ENCODE measurements around the gene GPR4. TPM values are rescaled to one million over a fixed set of nuclear protein-coding genes. Genes with fewer than 3 reads are reported as not detected.

GPR4 gene
- total and polyA plus RNA-seq, 2 of the 4 experiments (the other 2 are of a cell fraction) = 0.02 TPM; not detected in 1

DNA sequence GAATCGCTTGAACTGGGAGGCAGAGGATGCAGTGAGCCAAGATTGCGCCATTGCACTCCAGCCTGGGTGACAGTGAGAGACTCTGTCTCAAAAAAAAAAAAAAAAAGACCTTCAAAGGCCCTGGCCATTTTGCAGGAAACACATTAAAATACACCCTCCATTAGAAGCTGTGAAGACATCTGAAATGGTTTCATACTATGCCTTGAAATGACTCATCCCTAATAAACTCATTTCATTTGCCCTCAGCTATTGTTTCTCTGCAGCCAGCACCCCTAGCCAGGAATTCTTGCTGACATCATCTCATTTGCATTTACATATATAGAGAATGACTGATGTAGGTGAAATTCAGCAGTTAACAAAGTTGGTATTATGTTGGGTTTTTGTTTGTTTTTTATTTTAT, 28.5 kb upstream of the GPR4 start:
- Histone ChIP-seq H2BK120ac (ENCODE audit: low read depth, low read length) (no peak overlapping the region), H3K9ac (ENCODE audit: low read depth, low read length) (no peak overlapping the region), H2BK20ac (ENCODE audit: low read depth, low read length) (no peak overlapping the region), H3K27ac (ENCODE audit: insufficient read depth, low read length) (no peak overlapping the region), H4K91ac (ENCODE audit: insufficient read depth, low read depth, low read length) (no peak overlapping the region), H3K4me2 (ENCODE audit: low read depth, low read length) (no peak overlapping the region), H3K79me1 (ENCODE audit: low read depth in 1 of 2, low read length in 2 of 2) (peaks cover 8 to 20% of the 10 kb centered on the region in 2 experiments; a peak in 3 of 4 replicates), H3K36me3 (ENCODE audit: control insufficient read depth, insufficient read depth, low read length) (peaks cover 24% of the 10 kb centered on the region), H3K56ac (ENCODE audit: extremely low read depth, insufficient read depth, low read length) (no peak overlapping the region), H3K14ac (replicated peaks; ENCODE audit: low read depth, low read length) (no peak overlapping the region), H2BK5ac (ENCODE audit: low read depth, low read length, poor library complexity, severe bottlenecking) (peak overlapping the region; percentile 20), H3K9me3 (ENCODE audit: control insufficient read depth, insufficient read depth, low read length) (no peaks in the 10 kb centered on the region), H3K23ac (ENCODE audit: low read depth, low read length) (no peak overlapping the region), H2BK15ac (ENCODE audit: low read depth, low read length) (no peak overlapping the region), H3K27me3 (ENCODE audit: control insufficient read depth, insufficient read depth, low read length) (no peaks in the 10 kb centered on the region), H4K20me1 (ENCODE audit: insufficient read depth, low read length) (no peaks in the 10 kb centered on the region), H4K8ac (ENCODE audit: low read depth in 2 of 2, low read length in 2 of 2) (no peak overlapping the region), H2AFZ (replicated peaks; ENCODE audit: low read length, poor library complexity) (no peak overlapping the region), H2AK9ac (replicated peaks; ENCODE audit: low read depth, low read length, poor library complexity) (no peak overlapping the region), H3K4me1 (ENCODE audit: control insufficient read depth, insufficient read depth, low read length) (peaks cover 14% of the 10 kb centered on the region), H3K9me1 (ENCODE audit: insufficient read depth, low read length) (peaks cover 15% of the 10 kb centered on the region), H2AK5ac (ENCODE audit: low read depth, low read length) (no peak overlapping the region), H3K4me3 (ENCODE audit: insufficient read depth, low read depth, low read length) (no peak overlapping the region), H3K4ac (ENCODE audit: low read depth, low read length) (no peak overlapping the region), H3K18ac (ENCODE audit: low read depth, low read length) (no peak overlapping the region), H4K5ac (ENCODE audit: low read depth, low read length) (no peak overlapping the region)
- CTCF ChIA-PET = interaction anchor here (0.9 to 1.3 kb wide), 3 partner anchors 9 to 13 kb away, joined by 3 to 4 read pairs (median 3); partner anchors contain the start of gene EML2
- ATAC-seq (ENCODE audit: low read depth) (peak; percentile 73), DNase-seq (peak; percentile 96)
- POLR2A ChIA-PET (ENCODE audit: unreplicated experiment) = interaction anchor here (0.5 to 0.7 kb wide), 2 partner anchors 62 to 206 kb away, joined by 6 to 8 read pairs; partner anchors contain the start of gene QPCTL
- TF ChIP-seq MAZ (IDR thresholded peaks at IDR 0.05; ENCODE audit: borderline replicate concordance, low read depth, low read length) (no peak), CHD1 (IDR thresholded peaks at IDR 0.05; ENCODE audit: low read depth, low read length) (no peak), SMC3 (IDR thresholded peaks at IDR 0.05; ENCODE audit: low read depth, low read length) (no peak), RFX5 (IDR thresholded peaks at IDR 0.05; ENCODE audit: low read depth, low read length) (no peak), POLR2A (IDR thresholded peaks at IDR 0.05; ENCODE audit: low read depth, low read length) (no peak), BHLHE40 (IDR thresholded peaks at IDR 0.05; ENCODE audit: low read depth, low read length) (peak; percentile 50; the same call in 1 of the 2 replicates), MAFK (IDR thresholded peaks at IDR 0.05; ENCODE audit: low read depth, low read length) (peak; percentile 98), MXI1 (IDR thresholded peaks at IDR 0.05; ENCODE audit: borderline replicate concordance, low read depth, low read length) (no peak), RAD21 (IDR thresholded peaks at IDR 0.05; ENCODE audit: low read length) (no peak), CEBPB (IDR thresholded peaks at IDR 0.05; ENCODE audit: low read depth, low read length) (no peak), RCOR1 (IDR thresholded peaks at IDR 0.05; ENCODE audit: insufficient replicate concordance, low read length) (no peak), FOS (IDR thresholded peaks at IDR 0.05; ENCODE audit: low read depth, low read length) (peak; percentile 80), NFE2L2 (IDR thresholded peaks at IDR 0.05; ENCODE audit: low read depth, low read length) (no peak)
- TF ChIP-seq, protein P1, sequence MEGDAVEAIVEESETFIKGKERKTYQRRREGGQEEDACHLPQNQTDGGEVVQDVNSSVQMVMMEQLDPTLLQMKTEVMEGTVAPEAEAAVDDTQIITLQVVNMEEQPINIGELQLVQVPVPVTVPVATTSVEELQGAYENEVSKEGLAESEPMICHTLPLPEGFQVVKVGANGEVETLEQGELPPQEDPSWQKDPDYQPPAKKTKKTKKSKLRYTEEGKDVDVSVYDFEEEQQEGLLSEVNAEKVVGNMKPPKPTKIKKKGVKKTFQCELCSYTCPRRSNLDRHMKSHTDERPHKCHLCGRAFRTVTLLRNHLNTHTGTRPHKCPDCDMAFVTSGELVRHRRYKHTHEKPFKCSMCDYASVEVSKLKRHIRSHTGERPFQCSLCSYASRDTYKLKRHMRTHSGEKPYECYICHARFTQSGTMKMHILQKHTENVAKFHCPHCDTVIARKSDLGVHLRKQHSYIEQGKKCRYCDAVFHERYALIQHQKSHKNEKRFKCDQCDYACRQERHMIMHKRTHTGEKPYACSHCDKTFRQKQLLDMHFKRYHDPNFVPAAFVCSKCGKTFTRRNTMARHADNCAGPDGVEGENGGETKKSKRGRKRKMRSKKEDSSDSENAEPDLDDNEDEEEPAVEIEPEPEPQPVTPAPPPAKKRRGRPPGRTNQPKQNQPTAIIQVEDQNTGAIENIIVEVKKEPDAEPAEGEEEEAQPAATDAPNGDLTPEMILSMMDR (conservative IDR thresholded peaks at IDR 0.05; ENCODE audit: low read depth, low read length) = no peak
- TF ChIP-seq, protein P2, sequence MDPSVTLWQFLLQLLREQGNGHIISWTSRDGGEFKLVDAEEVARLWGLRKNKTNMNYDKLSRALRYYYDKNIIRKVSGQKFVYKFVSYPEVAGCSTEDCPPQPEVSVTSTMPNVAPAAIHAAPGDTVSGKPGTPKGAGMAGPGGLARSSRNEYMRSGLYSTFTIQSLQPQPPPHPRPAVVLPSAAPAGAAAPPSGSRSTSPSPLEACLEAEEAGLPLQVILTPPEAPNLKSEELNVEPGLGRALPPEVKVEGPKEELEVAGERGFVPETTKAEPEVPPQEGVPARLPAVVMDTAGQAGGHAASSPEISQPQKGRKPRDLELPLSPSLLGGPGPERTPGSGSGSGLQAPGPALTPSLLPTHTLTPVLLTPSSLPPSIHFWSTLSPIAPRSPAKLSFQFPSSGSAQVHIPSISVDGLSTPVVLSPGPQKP (IDR thresholded peaks at IDR 0.05; ENCODE audit: borderline replicate concordance, low read depth, low read length) = no peak
- TF ChIP-seq, protein P3, sequence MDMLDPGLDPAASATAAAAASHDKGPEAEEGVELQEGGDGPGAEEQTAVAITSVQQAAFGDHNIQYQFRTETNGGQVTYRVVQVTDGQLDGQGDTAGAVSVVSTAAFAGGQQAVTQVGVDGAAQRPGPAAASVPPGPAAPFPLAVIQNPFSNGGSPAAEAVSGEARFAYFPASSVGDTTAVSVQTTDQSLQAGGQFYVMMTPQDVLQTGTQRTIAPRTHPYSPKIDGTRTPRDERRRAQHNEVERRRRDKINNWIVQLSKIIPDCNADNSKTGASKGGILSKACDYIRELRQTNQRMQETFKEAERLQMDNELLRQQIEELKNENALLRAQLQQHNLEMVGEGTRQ (IDR thresholded peaks at IDR 0.05; ENCODE audit: low read depth, low read length) = no peak
- intact Hi-C loops (cut with micrococcal nuclease) (no loop called here), dilution Hi-C loops (cut with HindIII; ENCODE audit: low sequenced_read_pairs, unreplicated experiment) (no loop called here), in situ Hi-C loops (cut with MboI; ENCODE audit: low sequenced_read_pairs) (no loop called here)
- no TSS peak for BruUV-seq (replicated peaks)
- WGBS, 2 experiments (ENCODE audit: extremely low coverage in 2 of 2, insufficient read length in 1 of 2) = no CpG with 5 or more reads among the region's 2 CpGs
